Subcutaneous adipose tissue (tissue), 4 donors: ENCODE measurements around the gene TULP4. TPM values are rescaled to one million over a fixed set of nuclear protein-coding genes. Genes with fewer than 3 reads are reported as not detected.

Experiments
- total RNA-seq, 4 donors: library from RNA; depleted of rRNA; stranded (reverse); fragments of >200 nt; gene quantifications; one replicate each; pipeline ENCODE4 v1.1.0, GENCODE V29; 2016
- TF ChIP-seq, protein P1 (sequence below): fragments of 450-650 bp; IDR thresholded peaks from one replicate; pipeline ENCODE4 v1.5.1; 2016; ENCODE audit warnings: low read depth, mild to moderate bottlenecking, control low read depth, antibody characterized with exemption, moderate library complexity

TULP4 gene
- total RNA-seq, 4 donors from 2014 or later = 83.6 to 170 (median 123) TPM

DNA sequence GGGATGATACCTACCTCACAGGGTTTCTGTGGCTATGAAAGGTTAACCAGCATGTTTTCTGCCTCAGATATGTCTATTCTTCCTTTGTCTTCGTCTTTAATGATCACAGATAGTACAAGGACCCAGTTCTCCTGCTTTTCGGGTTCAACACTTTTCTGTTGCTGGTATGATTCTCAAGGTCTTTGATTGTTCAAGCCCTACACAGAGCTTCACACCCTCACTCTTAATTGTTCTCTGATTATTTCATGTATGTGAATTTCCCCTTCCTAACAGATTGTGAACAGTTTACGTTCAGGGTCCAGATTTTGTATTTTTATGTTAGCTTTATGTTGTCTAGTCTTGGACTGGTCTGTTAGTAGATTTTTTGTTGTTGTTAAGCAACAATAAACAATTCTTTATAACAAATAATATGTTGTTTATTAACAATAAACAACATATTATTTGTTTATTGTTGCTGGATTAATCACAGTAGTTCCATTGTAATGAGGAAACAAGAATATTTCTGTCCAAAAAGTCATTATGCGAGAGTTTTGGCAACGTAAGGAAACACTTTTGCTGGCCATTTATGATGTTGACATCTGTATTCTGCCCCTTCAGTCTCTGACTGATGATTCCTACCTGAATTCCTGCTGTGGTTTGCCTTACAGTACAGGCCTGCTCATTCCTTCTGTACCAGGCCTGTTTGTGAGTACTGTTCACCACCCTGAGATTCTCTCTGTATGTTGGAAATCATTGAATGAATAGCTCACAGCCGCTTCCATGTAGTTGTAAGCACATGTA lies 27.2 kb upstream of the TULP4 start:
- TF ChIP-seq, protein P1, sequence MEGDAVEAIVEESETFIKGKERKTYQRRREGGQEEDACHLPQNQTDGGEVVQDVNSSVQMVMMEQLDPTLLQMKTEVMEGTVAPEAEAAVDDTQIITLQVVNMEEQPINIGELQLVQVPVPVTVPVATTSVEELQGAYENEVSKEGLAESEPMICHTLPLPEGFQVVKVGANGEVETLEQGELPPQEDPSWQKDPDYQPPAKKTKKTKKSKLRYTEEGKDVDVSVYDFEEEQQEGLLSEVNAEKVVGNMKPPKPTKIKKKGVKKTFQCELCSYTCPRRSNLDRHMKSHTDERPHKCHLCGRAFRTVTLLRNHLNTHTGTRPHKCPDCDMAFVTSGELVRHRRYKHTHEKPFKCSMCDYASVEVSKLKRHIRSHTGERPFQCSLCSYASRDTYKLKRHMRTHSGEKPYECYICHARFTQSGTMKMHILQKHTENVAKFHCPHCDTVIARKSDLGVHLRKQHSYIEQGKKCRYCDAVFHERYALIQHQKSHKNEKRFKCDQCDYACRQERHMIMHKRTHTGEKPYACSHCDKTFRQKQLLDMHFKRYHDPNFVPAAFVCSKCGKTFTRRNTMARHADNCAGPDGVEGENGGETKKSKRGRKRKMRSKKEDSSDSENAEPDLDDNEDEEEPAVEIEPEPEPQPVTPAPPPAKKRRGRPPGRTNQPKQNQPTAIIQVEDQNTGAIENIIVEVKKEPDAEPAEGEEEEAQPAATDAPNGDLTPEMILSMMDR = no peak

DNA sequence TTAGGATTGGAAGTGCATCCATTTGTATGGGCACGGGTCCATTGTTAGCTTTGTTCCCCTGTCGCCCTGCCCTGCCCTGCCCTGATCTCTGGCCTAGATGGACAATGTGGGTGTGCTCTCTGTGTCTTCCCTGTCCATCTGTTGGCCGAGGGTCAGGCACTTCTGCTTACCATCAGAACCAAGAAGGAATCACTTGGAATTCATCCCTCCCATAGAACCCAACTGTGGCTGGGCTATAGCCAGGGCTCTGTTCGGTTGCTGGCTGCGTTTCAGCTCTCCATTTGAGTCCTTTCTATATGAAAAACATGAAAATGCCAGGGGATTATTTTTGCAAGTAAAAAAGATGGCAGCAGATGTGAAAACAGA lies 26.6 kb upstream of the TULP4 start:
- TF ChIP-seq, protein P1 = no peak

DNA sequence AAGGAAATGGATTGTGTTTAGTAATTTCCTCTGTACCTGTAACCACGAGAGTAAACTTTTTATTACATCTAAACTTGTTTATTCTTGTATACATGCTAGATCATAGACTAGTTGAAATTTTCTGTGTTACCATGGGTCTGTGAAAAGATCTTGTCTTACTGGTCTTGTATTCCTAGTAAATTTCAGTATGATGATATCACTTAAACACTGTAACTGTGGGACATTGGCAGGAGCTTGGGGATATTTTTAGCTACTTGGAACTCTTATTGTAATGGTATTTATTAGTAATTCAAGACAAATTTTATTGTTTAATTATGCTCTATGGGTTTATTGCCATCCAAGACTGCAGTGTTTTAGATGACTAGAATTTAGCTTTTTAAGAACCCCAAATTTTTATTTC lies 25.9 kb upstream of the TULP4 start:
- TF ChIP-seq, protein P1 = no peak

DNA sequence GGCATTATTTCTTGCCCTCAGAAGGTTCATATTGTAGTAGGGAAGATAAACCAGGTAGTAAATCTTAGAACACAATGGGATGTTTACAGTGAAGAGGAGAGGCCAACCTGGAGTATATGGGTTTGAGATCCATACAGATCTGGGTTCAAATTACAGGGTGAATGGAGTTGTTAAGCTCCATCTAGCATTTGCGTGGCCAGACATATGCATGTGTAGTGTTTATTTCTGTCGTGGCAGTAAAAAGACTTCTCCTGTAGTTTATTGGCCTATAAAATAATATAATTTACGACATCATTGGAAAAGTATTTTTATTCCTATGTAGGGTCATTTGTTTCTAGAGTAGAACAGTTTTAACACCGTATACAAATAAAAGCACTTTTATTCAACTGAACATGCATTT lies 25.2 kb upstream of the TULP4 start:
- TF ChIP-seq, protein P1 = no peak

DNA sequence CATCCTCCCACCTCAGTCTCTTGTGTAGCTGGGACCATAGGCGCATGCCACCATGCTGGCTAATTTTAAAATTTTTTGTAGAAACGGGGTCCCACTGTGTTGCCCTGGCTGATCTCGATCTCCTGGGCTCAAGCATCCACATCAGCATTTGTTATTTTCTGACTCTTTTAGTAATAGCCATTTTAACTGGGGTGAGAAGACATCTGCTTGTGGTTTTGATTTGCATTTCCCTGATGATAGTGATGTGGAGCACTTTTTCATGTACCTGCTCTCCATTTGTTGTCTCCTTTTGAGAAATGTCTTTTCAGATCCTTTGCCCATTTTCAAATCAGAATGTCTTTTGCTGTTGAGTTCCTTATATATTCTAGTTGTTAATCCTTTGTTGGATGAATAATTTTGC lies 22.2 kb upstream of the TULP4 start:
- TF ChIP-seq, protein P1 = no peak

DNA sequence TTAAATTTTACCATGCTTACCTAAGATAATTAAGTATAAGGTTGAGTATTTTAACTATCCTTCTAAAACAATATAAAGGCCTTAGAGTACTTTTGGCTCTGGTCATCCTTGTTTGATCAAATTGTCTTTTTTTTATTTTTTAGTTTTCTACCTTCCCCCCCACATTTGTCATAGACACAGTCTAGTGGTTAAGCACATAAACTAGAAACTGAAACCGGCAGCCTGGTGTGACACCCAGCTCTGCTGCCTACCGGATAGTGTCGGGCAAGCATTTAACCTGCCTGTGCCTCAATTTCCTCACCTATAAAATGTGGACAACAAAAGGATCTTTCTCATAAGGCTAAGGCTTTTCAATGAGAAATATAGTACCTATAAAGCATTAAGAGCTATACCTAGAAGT lies 21.6 kb upstream of the TULP4 start:
- TF ChIP-seq, protein P1 = no peak

DNA sequence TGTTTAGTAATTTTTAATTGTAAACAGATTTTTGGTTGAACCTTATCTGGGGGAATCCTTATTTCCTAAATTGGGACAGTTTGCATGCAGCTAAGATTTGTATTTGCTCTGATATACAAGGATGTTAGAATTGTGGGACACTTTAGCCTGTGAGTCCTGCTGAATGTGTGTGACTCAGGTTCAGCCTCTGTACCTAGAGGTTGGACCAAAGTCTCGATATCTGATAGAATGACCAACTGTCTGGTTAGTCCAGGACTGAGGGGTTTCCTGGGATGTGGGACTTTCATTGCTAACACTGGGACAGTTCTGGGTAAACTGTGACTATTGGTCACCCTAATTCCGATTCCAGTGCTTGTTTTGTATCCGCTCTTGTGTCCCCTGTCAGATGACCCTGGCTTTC lies 20.2 kb upstream of the TULP4 start:
- TF ChIP-seq, protein P1 = no peak
